Suprapubic skin (tissue), 3 donors: ENCODE results near the gene CLIP1.
"Not testable (repeated sequence)": the region's sequence is repeated elsewhere in the genome, so short reads cannot be mapped to it uniquely, and the experiment has no call there.

Experiments used
- CTCF ChIP-seq, 2 donors: fragments of 200-600 bp in 1 of 2; fragments of 450-650 bp in 1 of 2; sonication (generic) in 1 of 2; IDR thresholded peaks; one replicate each; pipeline ENCODE4 v1.5.1; 2016 to 2019; ENCODE audit warnings: antibody characterized with exemption in 2 of 2, mild to moderate bottlenecking in 1 of 2, moderate library complexity in 1 of 2
- POLR2AphosphoS5 ChIP-seq, 3 donors: sonication (generic); formaldehyde crosslinking; IDR thresholded peaks; one replicate each; pipeline ENCODE4 v1.6.1; 2017; ENCODE audit warnings: antibody characterized with exemption in 3 of 3

- TF ChIP-seq CTCF, POLR2AphosphoS5 (IDR thresholded peaks at IDR 0.05): not testable (repeated sequence)
Measured at GRCh38 chr12:122358403-122358802, 64.1 kb downstream of the CLIP1 start.
